KOPT-K1 (cell line): ENCODE measurements around the gene SRSF11.
"Not testable (repeated sequence)": the region's sequence is repeated elsewhere in the genome, so short reads cannot be mapped to it uniquely, and the experiment has no call there.

Experiments
- H3K27ac ChIP-seq: fragments of 200-600 bp; sonication (generic); 2 replicates; pipeline ENCODE4 v1.5.1; 2016; ENCODE audit warnings: antibody characterized with exemption, mild to moderate bottlenecking, low read depth, low read length; ENCODE audit not compliant: poor library complexity, severe bottlenecking
- H3K36me3 ChIP-seq: fragments of 200-600 bp; sonication (generic); 2 replicates; pipeline ENCODE4 v1.5.1; 2017; ENCODE audit warnings: antibody characterized with exemption, mild to moderate bottlenecking, low read length, moderate library complexity; ENCODE audit not compliant: insufficient read depth
- H3K9me3 ChIP-seq: fragments of 200-600 bp; sonication (generic); 2 replicates; pipeline ENCODE4 v1.5.1; 2017; ENCODE audit warnings: antibody characterized with exemption, low read length, mild to moderate bottlenecking; ENCODE audit not compliant: insufficient read depth, poor library complexity, severe bottlenecking

SRSF11 gene

GRCh38 chr1:70206833-70207232, 14.3 kb upstream of the SRSF11 start:
- peaks cover 29% of the 10 kb centered on the region for H3K36me3 ChIP-seq
- H3K9me3 ChIP-seq: not testable (repeated sequence)
- peak overlapping the region; percentile 88 for H3K27ac ChIP-seq

- H3K9me3 ChIP-seq: no peaks in the 10 kb centered on the region
- peaks cover 32% of the 10 kb centered on the region for H3K36me3 ChIP-seq
- H3K27ac ChIP-seq: no peak overlapping the region
Measured at GRCh38 chr1:70207492-70207891, 13.7 kb upstream of the SRSF11 start.

DNA sequence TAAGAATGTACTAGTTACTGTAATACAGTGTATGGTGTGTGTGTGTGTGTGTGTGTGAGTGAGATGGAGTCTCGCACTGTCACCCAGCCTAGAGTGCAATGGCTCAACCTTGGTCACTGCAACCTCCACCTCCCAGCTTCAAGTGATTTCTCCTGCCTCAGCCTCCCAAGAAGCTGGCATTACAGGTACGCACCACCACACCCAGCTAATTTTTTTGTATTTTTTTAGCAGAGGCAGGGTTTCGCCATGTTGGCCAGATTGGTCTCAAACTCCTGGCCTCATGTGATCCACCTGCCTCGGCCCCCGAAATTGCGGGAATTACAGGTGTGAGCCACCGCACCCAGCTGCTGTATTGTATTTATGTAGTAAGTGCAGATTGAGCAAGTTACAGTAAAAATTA, 12.9 kb upstream of the SRSF11 start:
- H3K36me3 ChIP-seq: peaks cover 38% of the 10 kb centered on the region
- no peak overlapping the region for H3K27ac ChIP-seq
- H3K9me3 ChIP-seq: no peaks in the 10 kb centered on the region

DNA sequence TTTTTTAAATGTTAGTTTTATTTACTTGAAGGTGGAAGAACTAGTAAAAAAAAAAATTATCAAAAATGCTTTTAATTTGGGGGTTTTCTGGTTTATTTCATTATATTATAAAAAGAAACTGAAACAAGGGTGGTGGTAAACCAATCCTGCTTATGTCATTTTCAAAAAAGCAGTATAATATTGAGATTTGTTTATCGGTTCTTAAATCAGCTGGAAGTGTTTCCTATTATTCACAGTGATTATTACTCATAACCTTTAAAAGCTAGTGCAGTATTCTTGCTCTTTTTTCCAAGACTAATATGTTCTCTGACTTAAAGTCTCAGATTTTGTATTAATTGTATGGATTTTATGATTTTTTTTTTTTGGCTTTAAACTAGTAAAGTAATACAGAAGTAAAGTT, 10.4 kb upstream of the SRSF11 start:
- Histone ChIP-seq H3K36me3 (peaks cover 48% of the 10 kb centered on the region), H3K27ac (no peak overlapping the region), H3K9me3 (no peaks in the 10 kb centered on the region)

DNA sequence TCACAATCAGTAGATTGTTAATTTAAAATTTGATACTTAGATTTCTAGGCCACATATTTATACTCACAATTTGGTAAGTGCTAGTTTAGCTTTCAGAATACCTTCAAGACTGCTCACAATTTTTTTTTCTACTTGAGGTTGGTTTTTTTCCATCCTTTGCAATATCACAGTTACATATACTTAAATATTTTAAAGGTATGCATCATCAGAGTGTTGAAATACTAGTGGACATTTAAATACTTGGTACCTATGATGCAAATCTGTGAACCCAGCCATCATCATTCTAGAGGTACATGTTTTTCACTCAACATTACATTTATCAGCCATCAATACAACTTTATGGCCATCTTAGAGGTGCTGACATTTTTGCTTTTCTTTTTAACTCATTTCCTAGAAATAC, 9.6 kb upstream of the SRSF11 start:
- Histone ChIP-seq H3K27ac (no peak overlapping the region), H3K9me3 (no peaks in the 10 kb centered on the region), H3K36me3 (peaks cover 55% of the 10 kb centered on the region)

DNA sequence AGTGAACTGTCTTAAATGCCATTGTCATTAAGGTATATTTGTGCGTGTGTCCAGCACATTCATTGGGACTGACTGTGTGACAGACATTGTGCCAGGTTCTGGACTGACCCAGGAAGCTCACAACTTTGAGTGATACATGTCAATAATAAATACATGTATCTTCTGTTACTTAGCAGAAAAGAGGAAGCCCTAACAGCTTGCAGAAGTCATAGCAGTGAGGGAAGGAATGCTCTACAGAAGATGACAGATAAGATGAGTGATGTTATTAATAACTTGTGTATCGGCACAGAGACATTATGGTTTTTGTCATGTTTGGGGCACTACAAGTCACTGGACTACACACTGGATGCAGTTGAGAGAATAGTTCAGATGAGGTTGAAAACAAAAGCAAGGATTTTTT, 1.2 kb upstream of the SRSF11 start:
- Histone ChIP-seq H3K27ac (no peak overlapping the region), H3K36me3 (peaks cover 50% of the 10 kb centered on the region)

DNA sequence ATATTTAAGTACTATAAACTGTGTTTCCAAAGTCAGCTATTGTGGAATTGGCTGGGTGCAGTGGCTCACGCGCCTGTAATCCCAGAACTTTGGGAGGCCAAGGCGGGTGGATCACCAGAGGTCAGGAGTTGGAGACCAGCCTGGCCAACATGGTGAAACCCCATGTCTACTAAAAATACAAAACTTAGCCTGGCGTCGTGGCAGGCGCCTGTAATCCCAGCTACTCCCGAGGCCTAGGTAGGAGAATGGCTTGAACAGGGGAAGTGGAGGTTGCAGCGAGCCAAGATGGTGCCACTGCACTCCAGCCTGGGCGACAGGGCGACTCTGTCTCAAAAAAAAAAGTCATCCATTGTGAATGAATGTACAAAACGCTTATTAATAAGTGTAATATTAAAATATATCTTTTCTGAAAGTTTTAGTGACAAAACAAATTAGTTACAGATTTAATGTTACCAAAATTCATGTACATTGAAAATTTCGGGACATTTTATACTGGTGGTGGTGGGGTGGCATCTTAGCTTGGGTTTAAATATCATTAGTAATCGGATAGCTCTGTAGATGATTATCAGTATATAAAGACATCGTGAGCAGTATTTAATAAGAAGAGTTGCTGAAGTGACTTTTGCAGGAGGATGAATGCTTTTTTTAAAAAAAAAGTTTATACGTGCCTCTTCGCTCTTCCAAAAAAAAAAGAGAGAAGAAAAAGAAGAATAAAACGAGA, 503 bp upstream of the SRSF11 start:
- H3K27ac ChIP-seq: peak overlapping the region; percentile 97
- peaks cover 50% of the 10 kb centered on the region for H3K36me3 ChIP-seq
- no peaks in the 10 kb centered on the region for H3K9me3 ChIP-seq

More for the DNA sequence above, 1.2 kb upstream of the SRSF11 start:
- no peaks in the 10 kb centered on the region for H3K9me3 ChIP-seq

GRCh38 chr1:70222716-70223235, 1.6 kb downstream of the SRSF11 start:
- H3K36me3 ChIP-seq: peaks cover 50% of the 10 kb centered on the region
- H3K9me3 ChIP-seq: no peaks in the 10 kb centered on the region
- peak overlapping the region; percentile 97 for H3K27ac ChIP-seq

- H3K36me3 ChIP-seq: peaks cover 72% of the 10 kb centered on the region
Measured at GRCh38 chr1:70224954-70225353, 3.8 kb downstream of the SRSF11 start.

GRCh38 chr1:70227439-70227838, 6.3 kb downstream of the SRSF11 start:
- Histone ChIP-seq H3K9me3 (no peaks in the 10 kb centered on the region), H3K27ac (no peak overlapping the region), H3K36me3 (peaks cover 97% of the 10 kb centered on the region)

More at GRCh38 chr1:70224954-70225353, 3.8 kb downstream of the SRSF11 start:
- H3K27ac ChIP-seq: no peak overlapping the region
- no peaks in the 10 kb centered on the region for H3K9me3 ChIP-seq

GRCh38 chr1:70228670-70229069, 7.5 kb downstream of the SRSF11 start:
- Histone ChIP-seq H3K36me3 (peaks cover 98% of the 10 kb centered on the region), H3K9me3 (no peaks in the 10 kb centered on the region), H3K27ac (no peak overlapping the region)

DNA sequence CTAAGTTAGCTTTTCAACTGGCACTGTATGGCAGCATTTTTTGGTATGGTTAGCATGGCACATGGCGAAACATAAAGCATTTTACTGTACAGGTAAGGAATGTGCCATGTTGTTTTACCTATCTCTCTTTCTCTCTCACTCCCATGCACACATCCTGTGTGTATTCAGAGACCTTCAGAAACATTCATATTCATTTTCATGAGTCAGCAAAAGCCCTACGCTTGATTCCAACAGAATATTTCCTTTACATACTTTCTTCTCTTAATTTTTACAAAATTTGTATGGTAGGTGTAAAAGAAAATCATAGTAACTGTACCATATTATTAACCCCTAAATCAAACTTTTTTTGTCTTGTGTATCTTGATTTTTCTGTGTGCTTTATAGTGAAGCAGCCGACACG, 10.3 kb downstream of the SRSF11 start:
- Histone ChIP-seq H3K36me3 (peaks cover 100% of the 10 kb centered on the region), H3K27ac (no peak overlapping the region), H3K9me3 (no peaks in the 10 kb centered on the region)

DNA sequence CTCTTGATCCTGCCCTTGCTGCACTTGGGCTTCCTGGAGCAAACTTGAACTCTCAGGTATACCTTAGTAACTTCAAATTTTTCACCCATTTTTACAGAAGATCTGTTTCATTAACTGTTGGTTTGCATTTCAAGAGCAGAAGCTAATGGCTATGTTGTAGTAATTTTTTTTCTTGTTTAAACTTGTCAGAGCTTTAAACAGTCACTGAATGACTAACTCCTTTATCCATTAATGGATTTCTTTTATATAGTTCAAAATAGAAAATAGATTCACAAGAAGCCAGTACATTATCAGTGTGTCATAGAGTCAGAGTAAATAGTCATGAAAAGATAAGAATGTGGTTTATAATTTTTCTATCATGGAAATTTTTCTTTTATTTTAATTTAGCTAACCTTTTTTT, 13.6 kb downstream of the SRSF11 start:
- peaks cover 100% of the 10 kb centered on the region for H3K36me3 ChIP-seq
- H3K27ac ChIP-seq: no peak overlapping the region
- H3K9me3 ChIP-seq: no peaks in the 10 kb centered on the region

DNA sequence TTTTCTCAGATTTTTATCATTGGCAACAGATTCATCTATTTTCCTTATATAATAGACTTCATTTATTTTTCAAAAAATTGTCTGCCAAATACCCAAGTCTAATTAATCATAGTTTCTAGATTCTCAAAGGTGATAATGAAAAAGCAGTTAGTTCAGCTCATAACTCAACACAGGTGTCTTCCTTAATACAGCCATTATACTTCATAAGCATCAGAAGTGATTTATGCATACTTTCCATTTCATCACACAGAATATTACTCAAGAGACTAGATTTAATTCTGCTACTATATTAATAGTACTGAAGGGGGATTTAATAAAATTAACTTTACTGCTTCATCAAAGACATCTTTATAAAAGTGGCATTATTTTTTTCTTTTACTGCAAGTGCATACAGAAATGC, 18.8 kb downstream of the SRSF11 start:
- H3K9me3 ChIP-seq: no peaks in the 10 kb centered on the region
- peaks cover 100% of the 10 kb centered on the region for H3K36me3 ChIP-seq
- H3K27ac ChIP-seq: no peak overlapping the region

GRCh38 chr1:70247122-70247521, 25.9 kb downstream of the SRSF11 start:
- Histone ChIP-seq H3K36me3 (peaks cover 100% of the 10 kb centered on the region), H3K9me3 (no peaks in the 10 kb centered on the region), H3K27ac (no peak overlapping the region)

GRCh38 chr1:70247768-70248167, 26.6 kb downstream of the SRSF11 start:
- no peak overlapping the region for H3K27ac ChIP-seq
- peaks cover 100% of the 10 kb centered on the region for H3K36me3 ChIP-seq
- H3K9me3 ChIP-seq: no peaks in the 10 kb centered on the region
